ENCODE measurements around the gene GALP. TPM values are rescaled to one million over a fixed set of nuclear protein-coding genes. Genes with fewer than 3 reads are reported as not detected.

GALP gene
- total and polyA plus RNA-seq, 12 donors = not detected

GRCh38 chr19:56140583-56141416 lies 35.0 kb upstream of the GALP start, which contains the start of gene ZNF444:
ZNF444 (plus strand) TSS chr19:56141287; CDS start chr19:56146912, 5,625 bp downstream.
- Histone ChIP-seq H3K9me3 (no peaks in the 10 kb centered on the region), H3K36me3 (peaks cover 0 to 2% (median 0%) of the 10 kb centered on the region in 9 donors), H3K27me3 (no peaks in the 10 kb centered on the region), H3K4me3 (peak within 1 kb of the TSS; percentile 36 to 70 (median 64)), H3K4me1 (peaks cover 0 to 29% (median 17%) of the 10 kb centered on the region in 9 donors), H3K27ac (peak within 1 kb of the TSS; percentile 30 to 90 (median 86))
- ATAC-seq (peak; percentile 93 to 97 (median 96)), DNase-seq (peak; percentile 99)
- intact Hi-C loops (cut with DNase I) = loop anchor here in 6 of 10 donors (1.0 to 10.0 kb wide), 5 partner anchors 17 to 174 kb away; partner anchors contain the start of genes ZNF787 (in 4 of the 6) and ZSCAN5A (in 3 of the 6)
- WGBS, 2 donors = 0% methylated on average over 56 of the region's 56 CpGs
- no peak for TF ChIP-seq CTCF (IDR thresholded peaks at IDR 0.05)

- Histone ChIP-seq H3K4me1 (peaks cover 0 to 30% (median 17%) of the 10 kb centered on the region in 9 donors), H3K9me3 (no peaks in the 10 kb centered on the region), H3K27ac (peak overlapping the region in 9 of 10 donors; percentile 65 to 90 (median 86)), H3K36me3 (peaks cover 0 to 9% (median 0%) of the 10 kb centered on the region in 9 donors), H3K27me3 (no peaks in the 10 kb centered on the region), H3K4me3 (peak overlapping the region; percentile 32 to 70 (median 64))
- WGBS, 2 donors = 3 to 4% methylated on average over 18 to 26 of the region's 26 CpGs
- intact Hi-C loops (cut with DNase I) = loop anchor here in 3 of 10 donors (2.0 to 10.0 kb wide), 3 partner anchors 34 to 173 kb away; partner anchors contain the start of gene ZSCAN5A (in 3 of the 3)
- ATAC-seq = no peak
- DNase-seq = no peak
- no peak for TF ChIP-seq CTCF (IDR thresholded peaks at IDR 0.05)
Measured at GRCh38 chr19:56141417-56141993, 34.3 kb upstream of the GALP start.

GRCh38 chr19:56142087-56142787 lies 33.6 kb upstream of the GALP start:
- H3K4me1 ChIP-seq = peaks cover 0 to 30% (median 17%) of the 10 kb centered on the region in 9 donors
- intact Hi-C loops (cut with DNase I) = loop anchor here in 3 of 10 donors (5.0 to 10.0 kb wide), 2 partner anchors 35 to 173 kb away; partner anchors contain the start of gene ZSCAN5A (in 2 of the 3)
- peak overlapping the region in 8 of 10 donors; percentile 55 to 90 (median 86) for H3K27ac ChIP-seq
- H3K36me3 ChIP-seq = peaks cover 0 to 16% (median 0%) of the 10 kb centered on the region in 9 donors
- ATAC-seq = no peak
- TF ChIP-seq CTCF (IDR thresholded peaks at IDR 0.05) = no peak
- peak overlapping the region; percentile 32 to 70 (median 64) for H3K4me3 ChIP-seq
- no peaks in the 10 kb centered on the region for H3K27me3 ChIP-seq
- no peaks in the 10 kb centered on the region for H3K9me3 ChIP-seq
- 62 to 63% methylated on average over 17 of the region's 17 CpGs for WGBS, 2 donors
- no peak for DNase-seq

Data from heart right ventricle (tissue), 16 donors.